ENCODE measurements around the gene SEC16A. TPM values are rescaled to one million over a fixed set of nuclear protein-coding genes. Genes with fewer than 3 reads are reported as not detected.

SEC16A gene
- total RNA-seq, 1 donor from 2014 or later = 94.5 TPM

DNA sequence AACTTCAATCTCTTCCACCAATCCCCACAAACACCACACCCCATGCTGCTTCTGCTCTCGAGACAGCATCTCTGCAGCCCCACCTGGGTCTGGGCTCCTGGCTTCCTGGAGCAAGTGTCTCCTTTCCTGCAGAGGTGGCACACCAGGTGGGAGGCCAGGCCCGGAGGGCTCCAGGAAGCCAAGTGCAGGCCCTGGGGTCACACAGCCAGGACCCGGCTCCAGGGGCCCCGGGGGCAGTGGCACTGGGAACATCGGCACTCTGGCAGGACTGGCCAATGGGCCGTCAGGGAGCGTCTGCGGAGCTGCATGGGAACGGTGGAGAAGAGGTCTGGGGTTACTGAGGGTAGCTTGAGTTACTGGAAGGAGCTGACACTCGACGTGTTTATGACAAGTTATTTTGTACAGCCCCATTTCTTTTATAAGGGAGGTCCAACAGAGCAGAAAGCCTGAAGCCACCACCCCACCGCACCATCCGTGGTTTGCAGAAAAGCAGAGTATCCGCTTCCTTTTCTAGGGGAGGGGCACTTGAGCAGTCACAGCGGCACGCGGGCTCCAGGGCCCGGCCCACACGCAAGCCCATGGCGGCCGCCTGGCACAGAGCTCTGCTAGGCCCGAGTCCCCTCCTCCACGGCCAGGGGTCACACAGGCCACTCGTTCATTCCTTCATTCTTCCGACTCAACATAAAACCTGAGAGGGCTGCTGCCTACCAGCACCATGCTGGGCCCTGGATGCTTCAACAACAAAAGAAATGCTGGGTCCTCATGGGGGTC lies 28.6 kb downstream of the SEC16A start:
- H3K79me2 ChIP-seq (ENCODE audit: insufficient read depth, low read length) = peaks cover 17% of the 10 kb centered on the region
- no peak overlapping the region for H2AFZ ChIP-seq (ENCODE audit: low read depth, low read length)
- no peak overlapping the region for H3K4me3 ChIP-seq (ENCODE audit: insufficient read depth, low read depth, low read length)
- H3K36me3 ChIP-seq (ENCODE audit: insufficient read depth, low read length) = peaks cover 31% of the 10 kb centered on the region
- H3K9me3 Mint-ChIP-seq (ENCODE audit: unreplicated experiment) = no peaks in the 10 kb centered on the region
- H3K36me3 Mint-ChIP-seq (ENCODE audit: low read depth, unreplicated experiment) = peaks cover 30% of the 10 kb centered on the region
- no peaks in the 10 kb centered on the region for H3K4me1 Mint-ChIP-seq (ENCODE audit: low read depth, unreplicated experiment)
- TF ChIP-seq EZH2 (IDR thresholded peaks at IDR 0.05; ENCODE audit: insufficient read depth, low read length) = no peak
- TF ChIP-seq, protein P1, sequence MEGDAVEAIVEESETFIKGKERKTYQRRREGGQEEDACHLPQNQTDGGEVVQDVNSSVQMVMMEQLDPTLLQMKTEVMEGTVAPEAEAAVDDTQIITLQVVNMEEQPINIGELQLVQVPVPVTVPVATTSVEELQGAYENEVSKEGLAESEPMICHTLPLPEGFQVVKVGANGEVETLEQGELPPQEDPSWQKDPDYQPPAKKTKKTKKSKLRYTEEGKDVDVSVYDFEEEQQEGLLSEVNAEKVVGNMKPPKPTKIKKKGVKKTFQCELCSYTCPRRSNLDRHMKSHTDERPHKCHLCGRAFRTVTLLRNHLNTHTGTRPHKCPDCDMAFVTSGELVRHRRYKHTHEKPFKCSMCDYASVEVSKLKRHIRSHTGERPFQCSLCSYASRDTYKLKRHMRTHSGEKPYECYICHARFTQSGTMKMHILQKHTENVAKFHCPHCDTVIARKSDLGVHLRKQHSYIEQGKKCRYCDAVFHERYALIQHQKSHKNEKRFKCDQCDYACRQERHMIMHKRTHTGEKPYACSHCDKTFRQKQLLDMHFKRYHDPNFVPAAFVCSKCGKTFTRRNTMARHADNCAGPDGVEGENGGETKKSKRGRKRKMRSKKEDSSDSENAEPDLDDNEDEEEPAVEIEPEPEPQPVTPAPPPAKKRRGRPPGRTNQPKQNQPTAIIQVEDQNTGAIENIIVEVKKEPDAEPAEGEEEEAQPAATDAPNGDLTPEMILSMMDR (IDR thresholded peaks at IDR 0.05; ENCODE audit: insufficient read depth, low read depth, low read length) = no peak
- FAIRE-seq (no peak), DNase-seq (ENCODE audit: low read depth) (no peak)
- H3K9ac ChIP-seq (ENCODE audit: low read length) = no peak overlapping the region
- H3K4me3 Mint-ChIP-seq (ENCODE audit: unreplicated experiment) = no peak overlapping the region
- no peak overlapping the region for H3K4me2 ChIP-seq (ENCODE audit: low read length)
- H3K27ac Mint-ChIP-seq (ENCODE audit: unreplicated experiment) = no peak overlapping the region
- H3K4me1 ChIP-seq (ENCODE audit: insufficient read depth, low read length) = no peaks in the 10 kb centered on the region
- no peaks in the 10 kb centered on the region for H3K27me3 ChIP-seq (ENCODE audit: insufficient read depth, low read length)
- H4K20me1 ChIP-seq (ENCODE audit: insufficient read depth, low read length) = peaks cover 66% of the 10 kb centered on the region
- no peaks in the 10 kb centered on the region for H3K9me3 ChIP-seq (ENCODE audit: insufficient read depth, low read depth, low read length)
- no peak overlapping the region for H3K27ac ChIP-seq (ENCODE audit: low read depth, low read length)
- H3K27me3 Mint-ChIP-seq (ENCODE audit: low read depth, unreplicated experiment) = no peaks in the 10 kb centered on the region

DNA sequence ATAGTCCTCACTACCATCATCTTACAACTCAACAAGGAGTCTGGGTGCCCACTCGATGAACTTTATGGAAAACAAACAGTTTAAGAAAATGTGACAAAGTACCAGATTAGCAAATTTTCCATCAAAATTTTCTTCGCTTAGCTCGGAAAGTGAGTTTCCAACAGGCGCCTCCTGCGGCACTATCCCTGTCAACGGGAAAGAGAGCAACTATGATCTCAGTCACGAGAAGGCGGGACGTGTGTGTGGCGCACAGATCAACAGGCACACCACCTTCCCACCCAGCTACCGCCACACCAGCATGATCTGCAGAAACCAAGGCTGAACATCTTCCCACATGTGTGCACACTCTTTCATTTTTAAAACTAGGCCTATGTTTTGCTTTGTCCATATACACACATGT lies 29.5 kb downstream of the SEC16A start:
- Mint-ChIP-seq H3K9me3 (ENCODE audit: unreplicated experiment) (no peaks in the 10 kb centered on the region), H3K27me3 (ENCODE audit: low read depth, unreplicated experiment) (no peaks in the 10 kb centered on the region), H3K27ac (ENCODE audit: unreplicated experiment) (no peak overlapping the region), H3K4me1 (ENCODE audit: low read depth, unreplicated experiment) (no peaks in the 10 kb centered on the region), H3K36me3 (ENCODE audit: low read depth, unreplicated experiment) (peaks cover 24% of the 10 kb centered on the region), H3K4me3 (ENCODE audit: unreplicated experiment) (no peak overlapping the region)
- no peaks in the 10 kb centered on the region for H3K9me3 ChIP-seq (ENCODE audit: insufficient read depth, low read depth, low read length)
- H2AFZ ChIP-seq (ENCODE audit: low read depth, low read length) = no peak overlapping the region
- no peak for FAIRE-seq
- H3K27me3 ChIP-seq (ENCODE audit: insufficient read depth, low read length) = no peaks in the 10 kb centered on the region
- no peak overlapping the region for H3K9ac ChIP-seq (ENCODE audit: low read length)
- no peak for DNase-seq (ENCODE audit: low read depth)
- H3K27ac ChIP-seq (ENCODE audit: low read depth, low read length) = no peak overlapping the region
- H4K20me1 ChIP-seq (ENCODE audit: insufficient read depth, low read length) = peaks cover 69% of the 10 kb centered on the region
- TF ChIP-seq, protein P1 (IDR thresholded peaks at IDR 0.05; ENCODE audit: insufficient read depth, low read depth, low read length) = no peak
- TF ChIP-seq EZH2 (IDR thresholded peaks at IDR 0.05; ENCODE audit: insufficient read depth, low read length) = no peak
- H3K36me3 ChIP-seq (ENCODE audit: insufficient read depth, low read length) = peaks cover 28% of the 10 kb centered on the region
- no peaks in the 10 kb centered on the region for H3K4me1 ChIP-seq (ENCODE audit: insufficient read depth, low read length)
- peaks cover 17% of the 10 kb centered on the region for H3K79me2 ChIP-seq (ENCODE audit: insufficient read depth, low read length)
- H3K4me3 ChIP-seq (ENCODE audit: insufficient read depth, low read depth, low read length) = no peak overlapping the region
- no peak overlapping the region for H3K4me2 ChIP-seq (ENCODE audit: low read length)

DNA sequence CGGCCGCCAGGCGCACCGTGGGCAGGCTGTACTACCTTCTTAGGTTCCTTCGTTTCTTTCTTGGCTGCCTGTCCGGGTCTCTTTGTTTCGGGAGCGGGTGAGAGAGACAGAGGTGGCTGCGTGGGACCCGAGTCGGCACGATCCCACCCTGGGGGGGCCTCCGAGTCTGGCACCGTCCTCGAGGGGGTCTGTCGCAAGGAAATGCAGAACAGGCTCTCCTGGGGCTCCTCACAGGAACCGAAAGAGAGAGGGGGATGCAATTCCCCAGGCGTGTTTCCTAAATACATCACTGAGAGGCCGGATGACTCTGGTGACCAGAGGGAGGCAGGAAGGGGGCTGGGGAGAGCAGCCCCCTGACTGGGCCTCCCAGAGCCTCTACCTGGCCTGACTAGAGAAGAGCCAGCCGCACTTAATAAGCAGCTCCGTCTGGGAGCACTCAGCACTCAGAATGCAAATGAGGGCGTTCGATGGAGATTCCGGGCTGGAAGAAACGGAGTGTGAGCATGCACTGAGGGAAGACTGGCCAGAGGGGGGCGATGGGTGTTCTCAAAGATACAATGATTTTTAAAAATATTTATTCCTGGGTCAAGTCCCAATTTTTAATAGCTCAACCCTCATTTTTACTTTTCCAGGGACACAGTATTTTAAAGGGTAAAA lies 31.5 kb downstream of the SEC16A start:
- FAIRE-seq = no peak
- TF ChIP-seq, protein P1 (IDR thresholded peaks at IDR 0.05; ENCODE audit: insufficient read depth, low read depth, low read length) = no peak
- no peak for TF ChIP-seq EZH2 (IDR thresholded peaks at IDR 0.05; ENCODE audit: insufficient read depth, low read length)
- Mint-ChIP-seq H3K4me1 (ENCODE audit: low read depth, unreplicated experiment) (no peaks in the 10 kb centered on the region), H3K4me3 (ENCODE audit: unreplicated experiment) (no peak overlapping the region), H3K27ac (ENCODE audit: unreplicated experiment) (no peak overlapping the region), H3K36me3 (ENCODE audit: low read depth, unreplicated experiment) (peaks cover 31% of the 10 kb centered on the region), H3K27me3 (ENCODE audit: low read depth, unreplicated experiment) (no peaks in the 10 kb centered on the region), H3K9me3 (ENCODE audit: unreplicated experiment) (no peaks in the 10 kb centered on the region)
- no peak overlapping the region for H3K4me2 ChIP-seq (ENCODE audit: low read length)
- DNase-seq (ENCODE audit: low read depth) = no peak
- H3K36me3 ChIP-seq (ENCODE audit: insufficient read depth, low read length) = peaks cover 33% of the 10 kb centered on the region
- H3K79me2 ChIP-seq (ENCODE audit: insufficient read depth, low read length) = peaks cover 17% of the 10 kb centered on the region
- no peak overlapping the region for H3K4me3 ChIP-seq (ENCODE audit: insufficient read depth, low read depth, low read length)
- no peaks in the 10 kb centered on the region for H3K4me1 ChIP-seq (ENCODE audit: insufficient read depth, low read length)
- H4K20me1 ChIP-seq (ENCODE audit: insufficient read depth, low read length) = peaks cover 71% of the 10 kb centered on the region
- no peaks in the 10 kb centered on the region for H3K9me3 ChIP-seq (ENCODE audit: insufficient read depth, low read depth, low read length)
- H3K9ac ChIP-seq (ENCODE audit: low read length) = no peak overlapping the region
- H3K27ac ChIP-seq (ENCODE audit: low read depth, low read length) = no peak overlapping the region
- no peaks in the 10 kb centered on the region for H3K27me3 ChIP-seq (ENCODE audit: insufficient read depth, low read length)
- H2AFZ ChIP-seq (ENCODE audit: low read depth, low read length) = no peak overlapping the region
